ENCODE data around the gene LTBP1. TPM values are rescaled to one million over a fixed set of nuclear protein-coding genes. Genes with fewer than 3 reads are reported as not detected.

Gene LTBP1
- total and polyA plus RNA-seq, 10 of the 15 experiments (the other 5 are each of a cell fraction or from before 2014, with no cell fraction given): 0.01 to 0.28 (median 0.12) TPM; not detected in 2

DNA sequence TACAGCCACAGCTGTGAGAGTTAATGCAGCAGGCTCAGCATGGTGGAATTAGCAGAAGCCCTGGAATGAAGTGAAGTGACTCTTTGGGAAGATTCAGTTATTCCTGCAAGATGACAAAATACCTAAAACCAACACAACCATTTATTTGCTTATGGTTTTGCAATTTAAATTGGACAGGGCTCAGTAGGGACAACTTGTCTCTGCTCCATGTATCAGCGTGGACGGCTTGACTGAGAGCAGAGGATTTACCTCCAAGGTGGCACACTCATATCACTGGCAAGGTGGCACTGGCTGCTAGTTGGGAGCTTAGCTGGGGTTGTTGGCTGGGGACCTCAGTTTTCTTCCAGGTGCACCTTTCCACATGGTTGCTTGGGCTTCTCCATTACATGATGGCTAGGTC lies 58.3 kb downstream of the LTBP1 start:
- POLR2A ChIA-PET: interaction anchor here (0.6 kb wide), 1 partner anchor 9 kb away, joined by 6 read pairs; no protein-coding TSS in a partner anchor
- intact Hi-C loops (cut with micrococcal nuclease; ENCODE audit: unreplicated experiment): no loop called here
- no TSS peak for BruUV-seq (replicated peaks)

DNA sequence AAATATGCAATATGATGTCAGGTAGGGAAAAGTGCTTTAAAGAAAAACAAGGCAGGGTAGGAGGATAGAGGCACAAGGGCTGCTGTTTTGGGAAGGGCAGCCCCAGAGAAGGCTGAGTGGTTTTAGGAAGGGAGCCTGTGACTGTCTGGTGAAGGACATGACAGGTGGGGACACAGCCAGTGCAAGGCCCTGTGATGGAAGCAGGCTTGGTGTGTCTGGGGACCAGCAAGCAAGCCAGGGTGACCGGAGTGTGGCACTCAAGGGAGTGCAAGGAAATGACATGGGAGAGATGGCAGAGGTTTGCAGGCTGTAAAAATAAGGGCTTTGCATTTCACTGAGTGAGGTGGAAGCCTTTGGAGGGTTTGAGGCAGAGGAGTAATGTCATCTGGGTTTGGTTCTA lies 62.0 kb downstream of the LTBP1 start:
- FAIRE-seq: no peak
- H3K79me2 ChIP-seq (ENCODE audit: control insufficient read depth, insufficient read depth, low read length): no peaks in the 10 kb centered on the region
- no peak for ATAC-seq
- DNase-seq (ENCODE audit: low read depth, low spot score): no peak
- H3K4me1 ChIP-seq (ENCODE audit: control insufficient read depth, insufficient read depth, low read length): no peaks in the 10 kb centered on the region
- no peak overlapping the region for H3K27ac ChIP-seq (ENCODE audit: control insufficient read depth, insufficient read depth)
- CTCF ChIA-PET: no interaction called here
- POLR2A ChIA-PET: no interaction called here
- no peak overlapping the region for H3K4me2 ChIP-seq (ENCODE audit: control insufficient read depth, insufficient read depth)
- TF ChIP-seq FOXM1 (IDR thresholded peaks at IDR 0.05; ENCODE audit: low read depth, low read length): no peak
- no peak for TF ChIP-seq PAX8 (IDR thresholded peaks at IDR 0.05)
- TF ChIP-seq RAD51 (IDR thresholded peaks at IDR 0.05): no peak
- no peak for TF ChIP-seq CEBPB (IDR thresholded peaks at IDR 0.05; ENCODE audit: borderline replicate concordance in 1 of 2, low read depth in 2 of 2, low read length in 2 of 2)
- no peak for TF ChIP-seq E2F8 (IDR thresholded peaks at IDR 0.05; ENCODE audit: low read depth, partially characterized antibody)
- H3K27me3 ChIP-seq (replicated peaks in 1 of 2; ENCODE audit: control insufficient read depth in 2 of 2, insufficient read depth in 2 of 2, low read length in 1 of 2): no peaks in the 10 kb centered on the region
- RAD21 ChIA-PET (ENCODE audit: unreplicated experiment): no interaction called here
- no peaks in the 10 kb centered on the region for H3K36me3 ChIP-seq (ENCODE audit: control insufficient read depth in 2 of 2, insufficient read depth in 2 of 2, low read length in 1 of 2)
- intact Hi-C loops (cut with micrococcal nuclease; ENCODE audit: unreplicated experiment) (no loop called here), in situ Hi-C loops (cut with MboI) (no loop called here)
- H3K9ac ChIP-seq (ENCODE audit: control insufficient read depth, insufficient read depth, low read length): no peak overlapping the region
- no peaks in the 10 kb centered on the region for H4K20me1 ChIP-seq (ENCODE audit: control insufficient read depth, insufficient read depth)
- SMC1A ChIA-PET (ENCODE audit: uncharacterized antibody, unreplicated experiment): interaction anchor here (1.1 to 1.4 kb wide), 2 partner anchors 77 to 100 kb away, joined by 3 read pairs; no protein-coding TSS in a partner anchor
- BruUV-seq (replicated peaks): no TSS peak
- H3K4me3 ChIP-seq: no peak overlapping the region
- H2AFZ ChIP-seq (ENCODE audit: control insufficient read depth, low read depth, low read length): no peak overlapping the region
- no peaks in the 10 kb centered on the region for H3K9me3 ChIP-seq (replicated peaks; ENCODE audit: control insufficient read depth, insufficient read depth, low read length)
- 71% methylated on average over 1 of the region's 1 CpG for WGBS (ENCODE audit: insufficient coverage, insufficient replicate concordance, low lambda C conversion rate, missing lambda C conversion rate)

More for the DNA sequence above, 58.3 kb downstream of the LTBP1 start:
- Histone ChIP-seq H3K4me2 (ENCODE audit: control insufficient read depth, insufficient read depth) (no peak overlapping the region), H3K79me2 (ENCODE audit: control insufficient read depth, insufficient read depth, low read length) (no peaks in the 10 kb centered on the region), H3K9ac (ENCODE audit: control insufficient read depth, insufficient read depth, low read length) (no peak overlapping the region), H3K27me3 (replicated peaks in 1 of 2; ENCODE audit: control insufficient read depth in 2 of 2, insufficient read depth in 2 of 2, low read length in 1 of 2) (no peaks in the 10 kb centered on the region), H3K36me3 (ENCODE audit: control insufficient read depth in 2 of 2, insufficient read depth in 2 of 2, low read length in 1 of 2) (no peaks in the 10 kb centered on the region), H2AFZ (ENCODE audit: control insufficient read depth, low read depth, low read length) (no peak overlapping the region), H3K9me3 (replicated peaks; ENCODE audit: control insufficient read depth, insufficient read depth, low read length) (no peaks in the 10 kb centered on the region), H4K20me1 (ENCODE audit: control insufficient read depth, insufficient read depth) (no peaks in the 10 kb centered on the region), H3K4me3 (no peak overlapping the region), H3K4me1 (ENCODE audit: control insufficient read depth, insufficient read depth, low read length) (no peaks in the 10 kb centered on the region), H3K27ac (ENCODE audit: control insufficient read depth, insufficient read depth) (no peak overlapping the region)
- 91% methylated on average over 2 of the region's 2 CpGs for WGBS (ENCODE audit: insufficient coverage, insufficient replicate concordance, low lambda C conversion rate, missing lambda C conversion rate)
- TF ChIP-seq MTA2 (IDR thresholded peaks at IDR 0.05; ENCODE audit: low read depth) (no peak), NFXL1 (IDR thresholded peaks at IDR 0.05; ENCODE audit: borderline replicate concordance) (no peak)
- RAD21 ChIA-PET (ENCODE audit: unreplicated experiment): no interaction called here
- ATAC-seq (no peak), DNase-seq (ENCODE audit: low read depth, low spot score) (no peak), FAIRE-seq (no peak)
- CTCF ChIA-PET: no interaction called here
- SMC1A ChIA-PET (ENCODE audit: uncharacterized antibody, unreplicated experiment): no interaction called here
- in situ Hi-C loops (cut with MboI): no loop called here

All from GM12878 (cell line).